IPS DF 4.7 (cell line): Measurements from ENCODE around the gene EIF4E1B.

ENCODE experiments used
- DNase-seq: peaks from one replicate; pipeline ENCODE4 v3.0.0-alpha.2; 2013; ENCODE audit warnings: low spot score; ENCODE audit errors: extremely low read depth

Gene EIF4E1B

GRCh38 chr5:176687247-176687646 lies 56.8 kb downstream of the EIF4E1B start:
- no peak for DNase-seq

GRCh38 chr5:176687881-176688280 lies 57.4 kb downstream of the EIF4E1B start:
- no peak for DNase-seq

GRCh38 chr5:176690911-176691310 lies 60.4 kb downstream of the EIF4E1B start:
- DNase-seq, result no peak

GRCh38 chr5:176691524-176691923 lies 61.0 kb downstream of the EIF4E1B start:
- DNase-seq, result no peak

GRCh38 chr5:176692326-176692725 lies 61.9 kb downstream of the EIF4E1B start:
- DNase-seq, result no peak

- no peak for DNase-seq
Measured at GRCh38 chr5:176692839-176693476, 62.5 kb downstream of the EIF4E1B start.

GRCh38 chr5:176693477-176693851 lies 63.0 kb downstream of the EIF4E1B start:
- no peak for DNase-seq

GRCh38 chr5:176694146-176694545 lies 63.7 kb downstream of the EIF4E1B start:
- no peak for DNase-seq

- no peak for DNase-seq
Measured at GRCh38 chr5:176694631-176695030, 64.2 kb downstream of the EIF4E1B start.

GRCh38 chr5:176695073-176695472 lies 64.6 kb downstream of the EIF4E1B start:
- no peak for DNase-seq
